Activated CD4-positive, alpha-beta T cell treated with anti-CD3 and anti-CD28 coated beads, Interleukin-2, amount 50 U/mL, for 48 hours (primary cell): ENCODE data around the gene VHLL.
"Not testable (repeated sequence)": the region's sequence is repeated elsewhere in the genome, so short reads cannot be mapped to it uniquely, and the experiment has no call there.

ENCODE experiments used
- DNase-seq, 2 experiments: peaks; one replicate each; pipeline ENCODE4 v3.0.0-alpha.2; 2020

VHLL gene

DNA sequence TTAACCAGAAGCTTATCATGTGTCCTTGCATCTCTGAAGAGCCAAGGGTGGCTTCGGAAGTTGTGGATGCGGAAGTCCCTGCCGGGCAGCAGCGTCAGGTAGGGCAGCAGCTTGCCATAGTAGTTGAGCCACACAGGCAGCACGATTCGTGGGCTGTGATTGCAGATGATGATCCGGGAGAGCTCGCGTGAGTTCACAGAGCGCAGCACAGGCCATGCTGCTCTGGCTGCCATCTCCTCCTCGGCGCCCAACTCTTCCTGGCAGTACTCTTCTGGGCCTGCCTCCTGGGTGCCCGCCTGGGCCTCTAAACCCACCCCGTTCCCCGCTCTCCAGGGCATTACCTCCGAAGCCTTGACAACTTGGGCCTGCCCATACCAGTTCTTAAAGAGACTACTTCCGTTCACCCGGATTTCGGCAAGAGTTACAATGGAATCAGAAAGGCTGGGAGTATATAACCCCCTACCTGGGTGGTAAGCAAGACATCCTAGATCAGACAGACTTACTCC lies at the start of gene VHLL:
VHLL (minus strand) TSS at position 456 of the 506 bp plus-strand sequence; CDS start at position 338, 118 bp downstream.
- no peak for DNase-seq

- DNase-seq = no peak
Observed at GRCh38 chr1:156347331-156347730, 48.2 kb upstream of the VHLL start.

DNA sequence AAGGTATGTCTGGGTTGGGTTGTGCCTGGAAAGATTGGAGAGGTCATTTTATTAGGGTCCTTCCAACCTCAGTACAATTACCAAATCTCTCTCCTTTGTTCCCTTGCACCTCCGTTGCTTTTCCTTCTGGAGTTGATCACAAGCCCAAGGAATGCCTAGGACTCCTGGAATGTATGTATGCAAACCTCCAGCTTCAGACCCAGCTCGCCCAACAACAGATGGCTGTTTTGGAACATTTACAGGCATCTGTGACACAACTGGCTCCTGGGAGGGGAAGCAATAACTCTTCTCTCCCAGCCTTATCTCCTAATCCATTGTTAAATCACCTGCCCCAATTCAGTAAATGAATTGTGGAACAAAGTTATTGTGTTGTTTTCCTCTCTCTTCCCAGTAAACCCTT lies 47.5 kb upstream of the VHLL start:
- DNase-seq = no peak

DNA sequence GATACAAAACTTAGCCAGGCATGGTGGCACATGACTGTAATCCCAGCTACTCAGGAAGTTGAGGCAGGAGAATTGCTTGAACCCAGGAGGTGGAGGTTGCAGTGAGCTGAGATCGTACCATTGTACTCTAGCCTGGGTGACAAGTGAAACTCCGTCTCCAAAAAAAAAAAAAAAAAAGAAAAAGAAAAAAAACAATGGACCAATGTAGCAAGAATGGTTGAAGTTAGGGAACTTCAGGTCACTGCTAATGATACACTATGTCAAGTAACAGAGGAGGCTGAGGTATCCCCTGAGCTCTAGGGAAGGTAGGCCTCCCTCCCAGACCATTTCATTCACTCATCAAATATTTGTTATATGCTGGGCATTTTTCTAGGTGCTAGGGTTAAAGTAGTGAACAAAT lies 46.9 kb upstream of the VHLL start:
- not testable (repeated sequence) for DNase-seq

DNA sequence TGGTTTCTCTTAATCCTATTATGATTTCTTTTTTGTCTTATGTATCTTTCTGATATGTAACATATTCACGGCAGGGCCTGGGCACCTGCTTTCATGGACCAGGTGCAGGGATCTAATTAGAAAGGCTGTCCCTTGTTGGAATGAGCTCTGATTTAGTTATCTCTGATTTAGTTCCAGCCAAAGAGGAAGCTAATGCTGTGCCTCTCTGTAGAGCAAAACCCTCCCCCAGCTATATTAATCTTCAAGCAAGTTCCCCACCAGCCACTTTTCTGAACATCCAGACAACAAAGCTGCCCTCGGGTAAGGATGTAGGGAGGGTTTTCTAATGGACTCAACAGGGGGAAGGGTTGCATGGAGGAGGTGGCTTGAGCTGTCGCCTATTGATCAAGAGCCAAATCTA lies 45.3 kb upstream of the VHLL start:
- DNase-seq = no peak

DNA sequence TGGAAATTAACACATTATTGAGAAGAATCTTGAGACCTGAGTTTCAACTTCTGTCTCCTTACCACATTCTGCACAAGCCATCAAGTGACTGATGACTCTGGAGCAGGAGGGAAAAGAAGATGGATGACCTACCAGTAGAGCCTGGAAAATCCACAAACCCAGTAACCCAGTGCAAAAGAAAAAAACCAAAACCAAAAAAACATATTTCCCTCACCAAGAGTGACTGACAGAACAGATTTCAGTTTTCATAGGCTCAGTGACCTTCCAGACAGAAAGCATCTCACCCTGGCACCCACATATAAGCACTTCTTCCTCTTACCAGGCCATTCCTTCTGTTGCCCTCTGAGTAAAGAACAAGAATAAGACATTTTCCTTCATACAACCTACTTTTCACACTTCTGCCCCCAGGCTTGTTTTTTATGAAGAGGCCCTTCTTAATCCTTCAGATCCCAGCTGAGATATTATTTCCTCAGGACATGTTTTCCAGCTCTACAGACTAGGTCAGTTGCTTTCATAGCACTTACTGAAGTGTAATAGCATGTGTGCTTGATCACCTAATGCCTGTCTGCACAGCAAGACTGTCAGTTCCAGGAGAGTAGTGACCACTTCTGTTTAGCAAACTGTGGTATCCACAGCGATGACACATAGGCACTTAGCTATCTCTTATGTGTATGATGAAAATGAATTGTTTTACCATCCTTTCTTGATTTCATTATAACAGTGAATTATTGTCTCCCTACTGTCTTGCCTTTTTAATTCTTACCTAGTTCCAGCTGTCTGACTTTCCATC lies 43.3 kb upstream of the VHLL start:
- no peak for DNase-seq

- DNase-seq = peak; percentile 99
Observed at GRCh38 chr1:156338180-156338976, 39.3 kb upstream of the VHLL start, which contains the start of the genes CCT3 and TSACC. Gene CCT3, minus strand, starts transcription at chr1:156338292. Its CDS starts 108 bp downstream, at chr1:156338184. Gene TSACC, plus strand, starts transcription at chr1:156338526. Its CDS starts 1,232 bp downstream, at chr1:156339758.

GRCh38 chr1:156337888-156338179 lies 38.7 kb upstream of the VHLL start:
- no peak for DNase-seq

DNA sequence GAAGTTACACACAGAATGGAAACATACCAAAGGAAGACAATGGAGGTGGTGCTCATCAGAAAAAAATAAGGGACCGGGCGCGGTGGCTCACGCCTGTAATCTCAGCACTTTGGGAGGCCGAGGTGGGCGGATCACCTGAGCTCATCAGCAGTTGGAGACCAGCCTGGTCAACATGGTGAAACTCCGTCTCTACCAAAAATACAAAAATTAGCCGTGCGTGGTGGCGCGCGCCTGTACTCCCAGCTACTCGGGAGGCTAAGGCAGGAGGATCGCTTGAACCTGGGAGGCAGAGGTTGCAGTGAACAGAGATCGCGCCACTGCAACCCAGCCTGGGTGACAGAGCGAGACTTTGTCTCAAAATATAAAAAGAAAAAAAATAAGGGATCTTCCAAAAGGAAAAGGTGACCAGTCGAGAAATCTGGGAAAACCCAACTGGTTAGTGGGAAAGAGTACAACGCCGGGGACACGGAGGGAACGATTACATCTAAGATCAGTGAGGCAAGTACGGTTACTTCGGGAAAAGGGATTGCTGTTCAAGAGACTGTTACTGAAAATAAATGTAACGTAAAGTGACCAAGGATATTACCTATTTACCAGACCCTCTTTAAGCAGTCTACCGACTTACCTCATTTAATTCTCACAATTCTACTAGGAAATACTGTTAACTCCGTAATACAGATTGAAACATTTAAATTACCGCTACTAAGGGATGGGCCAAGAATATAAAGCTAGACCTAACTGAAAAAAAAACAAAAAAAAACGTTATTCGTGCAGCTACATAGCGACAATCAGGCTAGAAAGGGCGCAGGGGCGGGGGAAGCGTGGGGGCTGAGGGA lies 38.2 kb upstream of the VHLL start:
- DNase-seq = peak; percentile 15 to 38

GRCh38 chr1:156336242-156336641 lies 37.1 kb upstream of the VHLL start:
- no peak for DNase-seq

- DNase-seq = not testable (repeated sequence)
Observed at GRCh38 chr1:156323179-156323578, 24.1 kb upstream of the VHLL start.

GRCh38 chr1:156320560-156320959 lies 21.5 kb upstream of the VHLL start:
- no peak for DNase-seq

DNA sequence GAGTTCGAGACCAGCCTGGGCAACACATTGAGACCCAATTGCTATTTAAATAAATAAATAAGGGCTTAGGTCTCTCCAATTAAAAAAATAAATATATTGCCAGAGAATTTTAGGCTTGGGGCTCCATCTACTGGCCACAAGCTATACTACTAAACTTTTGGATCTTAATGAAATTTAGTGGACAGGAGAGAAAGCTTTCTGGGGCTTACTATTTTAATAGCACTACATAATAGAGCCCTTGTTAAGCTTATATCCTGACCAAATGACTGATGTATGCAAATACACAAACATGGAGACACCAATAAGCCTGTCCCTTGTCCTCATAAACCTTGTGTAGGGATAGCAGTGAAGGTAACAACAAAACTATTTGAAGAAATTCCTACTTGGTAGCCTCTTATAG lies 20.6 kb upstream of the VHLL start:
- peak in 1 of 2 experiments; percentile 12 for DNase-seq

GRCh38 chr1:156316909-156317308 lies 17.8 kb upstream of the VHLL start:
- DNase-seq = no peak

GRCh38 chr1:156310962-156311361 lies 11.9 kb upstream of the VHLL start:
- no peak for DNase-seq

- no peak for DNase-seq
Observed at GRCh38 chr1:156308078-156308477, 9.0 kb upstream of the VHLL start.

DNA sequence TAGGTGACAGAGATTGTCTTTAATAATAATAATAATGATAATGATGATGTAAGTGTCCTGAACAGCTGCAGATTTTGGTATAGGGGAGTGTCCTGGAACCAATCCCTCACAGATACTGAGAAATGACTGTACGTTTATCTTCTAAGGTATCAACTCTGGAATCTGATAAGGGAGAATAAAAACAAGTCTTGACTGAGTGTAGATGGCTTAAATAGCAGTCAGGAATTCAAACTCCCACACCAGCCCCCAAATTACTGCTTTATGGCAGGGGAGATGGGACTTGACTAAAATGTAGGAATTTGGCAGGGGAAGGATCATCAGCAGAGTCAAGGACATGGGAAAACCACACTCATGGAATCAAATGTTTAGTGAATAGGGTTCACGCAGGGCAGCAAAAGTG lies 6.1 kb upstream of the VHLL start:
- DNase-seq = no peak

DNA sequence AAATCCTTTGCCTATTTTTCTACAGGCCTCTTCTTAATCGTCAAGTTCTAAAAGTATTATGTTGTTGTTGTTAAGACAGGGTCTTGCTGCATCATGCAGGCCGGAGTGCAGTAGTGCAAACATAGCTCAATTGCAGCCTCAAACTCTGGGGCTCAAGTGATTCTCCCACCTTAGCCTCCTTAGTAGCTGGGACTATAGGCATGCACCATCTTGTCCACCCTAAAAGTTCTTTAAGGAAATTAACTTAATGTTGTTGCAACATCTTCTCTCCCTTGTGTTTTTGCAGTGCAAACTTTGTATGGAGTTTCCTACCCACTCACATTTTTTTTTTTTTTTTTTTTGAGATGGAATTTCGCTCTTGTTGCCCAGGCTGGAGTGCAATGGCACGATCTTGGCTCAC lies 4.1 kb upstream of the VHLL start:
- no peak for DNase-seq

DNA sequence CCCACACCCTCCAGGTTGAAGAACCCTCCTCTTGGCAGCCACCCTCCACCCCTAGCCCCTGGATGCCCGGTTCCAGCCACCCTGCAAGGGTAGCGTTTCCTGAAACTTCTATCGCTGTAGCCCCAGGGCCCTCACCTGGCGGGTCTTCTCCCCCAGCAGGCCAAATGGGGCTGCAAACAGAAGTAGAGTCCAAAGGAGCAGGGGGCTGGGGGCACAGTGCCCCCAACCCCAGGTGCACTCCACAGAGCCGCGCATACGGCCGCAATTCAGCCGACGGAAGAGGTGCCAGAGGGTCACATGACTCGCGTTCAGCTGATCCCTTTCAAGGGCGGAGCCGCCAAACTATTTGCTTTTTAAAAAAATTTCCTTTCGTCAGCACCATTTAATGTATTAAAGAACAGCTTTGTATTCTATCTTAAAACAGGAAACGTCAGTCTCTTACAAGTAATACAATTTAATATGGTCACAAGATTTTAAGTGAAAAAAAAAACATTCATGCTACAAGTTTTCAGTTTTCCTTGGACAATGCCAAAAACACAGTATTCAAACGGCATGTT lies 3.6 kb downstream of the VHLL start, which contains the start of gene GLMP:
GLMP (minus strand) TSS at position 289 of the 557 bp plus-strand sequence; CDS start at position 255, 34 bp downstream.
- DNase-seq = peak; percentile 53 to 64

DNA sequence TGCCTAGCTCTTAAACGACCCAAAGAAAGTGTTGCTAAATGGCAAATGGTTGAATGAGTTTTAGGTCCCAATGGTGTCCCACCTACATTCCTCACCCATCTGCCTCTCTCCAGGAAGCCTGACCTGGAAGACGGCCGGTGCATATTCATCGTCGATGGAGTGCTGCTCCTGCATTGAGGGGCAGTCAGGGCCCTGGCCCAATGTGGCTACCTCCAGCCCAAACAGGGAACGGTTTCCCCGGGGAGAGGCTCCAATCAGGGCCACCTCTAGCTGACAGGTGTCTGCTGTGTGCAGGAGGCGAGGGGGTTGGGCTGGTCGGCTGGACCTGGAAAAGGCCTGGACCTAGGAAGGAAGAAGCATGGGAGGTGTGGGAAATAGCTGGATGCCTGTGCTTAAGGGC lies 5.2 kb downstream of the VHLL start:
- DNase-seq = no peak

GRCh38 chr1:156293098-156293434 lies 6.0 kb downstream of the VHLL start:
- DNase-seq = no peak

GRCh38 chr1:156291226-156292061 lies 7.7 kb downstream of the VHLL start:
- no peak for DNase-seq
